ENCODE results near the gene SRD5A1. TPM values are rescaled to one million over a fixed set of nuclear protein-coding genes. Genes with fewer than 3 reads are reported as not detected.
A peak's percentile ranks its signal among the peaks of the same experiment; 100 is the strongest.

SRD5A1 gene
- total and polyA plus RNA-seq, 2 experiments from 2014 or later: 18.2 to 87.3 TPM

DNA sequence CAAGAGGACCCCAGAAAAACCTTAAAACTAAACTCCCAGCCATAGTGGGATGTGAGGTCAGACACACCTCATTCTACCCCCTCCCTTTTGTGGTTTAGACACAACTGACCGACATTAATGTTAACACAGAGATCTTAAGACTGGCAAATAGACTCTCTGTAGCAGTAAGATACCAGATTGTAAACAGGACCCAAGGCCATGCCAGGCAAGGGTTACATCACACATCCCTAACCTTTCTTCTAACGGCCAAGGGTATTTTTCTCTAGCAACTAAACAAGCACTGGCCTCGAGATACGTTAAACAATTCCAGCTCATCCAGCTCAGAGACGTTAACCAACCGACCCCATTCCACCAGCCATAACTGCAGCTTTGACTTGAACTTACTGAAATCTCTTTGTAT lies 39.2 kb upstream of the SRD5A1 start (continued):
- TF ChIP-seq, protein P1, sequence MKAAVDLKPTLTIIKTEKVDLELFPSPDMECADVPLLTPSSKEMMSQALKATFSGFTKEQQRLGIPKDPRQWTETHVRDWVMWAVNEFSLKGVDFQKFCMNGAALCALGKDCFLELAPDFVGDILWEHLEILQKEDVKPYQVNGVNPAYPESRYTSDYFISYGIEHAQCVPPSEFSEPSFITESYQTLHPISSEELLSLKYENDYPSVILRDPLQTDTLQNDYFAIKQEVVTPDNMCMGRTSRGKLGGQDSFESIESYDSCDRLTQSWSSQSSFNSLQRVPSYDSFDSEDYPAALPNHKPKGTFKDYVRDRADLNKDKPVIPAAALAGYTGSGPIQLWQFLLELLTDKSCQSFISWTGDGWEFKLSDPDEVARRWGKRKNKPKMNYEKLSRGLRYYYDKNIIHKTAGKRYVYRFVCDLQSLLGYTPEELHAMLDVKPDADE (IDR thresholded peaks at IDR 0.05): no peak
- TF ChIP-seq, protein P2, sequence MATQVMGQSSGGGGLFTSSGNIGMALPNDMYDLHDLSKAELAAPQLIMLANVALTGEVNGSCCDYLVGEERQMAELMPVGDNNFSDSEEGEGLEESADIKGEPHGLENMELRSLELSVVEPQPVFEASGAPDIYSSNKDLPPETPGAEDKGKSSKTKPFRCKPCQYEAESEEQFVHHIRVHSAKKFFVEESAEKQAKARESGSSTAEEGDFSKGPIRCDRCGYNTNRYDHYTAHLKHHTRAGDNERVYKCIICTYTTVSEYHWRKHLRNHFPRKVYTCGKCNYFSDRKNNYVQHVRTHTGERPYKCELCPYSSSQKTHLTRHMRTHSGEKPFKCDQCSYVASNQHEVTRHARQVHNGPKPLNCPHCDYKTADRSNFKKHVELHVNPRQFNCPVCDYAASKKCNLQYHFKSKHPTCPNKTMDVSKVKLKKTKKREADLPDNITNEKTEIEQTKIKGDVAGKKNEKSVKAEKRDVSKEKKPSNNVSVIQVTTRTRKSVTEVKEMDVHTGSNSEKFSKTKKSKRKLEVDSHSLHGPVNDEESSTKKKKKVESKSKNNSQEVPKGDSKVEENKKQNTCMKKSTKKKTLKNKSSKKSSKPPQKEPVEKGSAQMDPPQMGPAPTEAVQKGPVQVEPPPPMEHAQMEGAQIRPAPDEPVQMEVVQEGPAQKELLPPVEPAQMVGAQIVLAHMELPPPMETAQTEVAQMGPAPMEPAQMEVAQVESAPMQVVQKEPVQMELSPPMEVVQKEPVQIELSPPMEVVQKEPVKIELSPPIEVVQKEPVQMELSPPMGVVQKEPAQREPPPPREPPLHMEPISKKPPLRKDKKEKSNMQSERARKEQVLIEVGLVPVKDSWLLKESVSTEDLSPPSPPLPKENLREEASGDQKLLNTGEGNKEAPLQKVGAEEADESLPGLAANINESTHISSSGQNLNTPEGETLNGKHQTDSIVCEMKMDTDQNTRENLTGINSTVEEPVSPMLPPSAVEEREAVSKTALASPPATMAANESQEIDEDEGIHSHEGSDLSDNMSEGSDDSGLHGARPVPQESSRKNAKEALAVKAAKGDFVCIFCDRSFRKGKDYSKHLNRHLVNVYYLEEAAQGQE (IDR thresholded peaks at IDR 0.05; ENCODE audit: unreplicated experiment): no peak

DNA sequence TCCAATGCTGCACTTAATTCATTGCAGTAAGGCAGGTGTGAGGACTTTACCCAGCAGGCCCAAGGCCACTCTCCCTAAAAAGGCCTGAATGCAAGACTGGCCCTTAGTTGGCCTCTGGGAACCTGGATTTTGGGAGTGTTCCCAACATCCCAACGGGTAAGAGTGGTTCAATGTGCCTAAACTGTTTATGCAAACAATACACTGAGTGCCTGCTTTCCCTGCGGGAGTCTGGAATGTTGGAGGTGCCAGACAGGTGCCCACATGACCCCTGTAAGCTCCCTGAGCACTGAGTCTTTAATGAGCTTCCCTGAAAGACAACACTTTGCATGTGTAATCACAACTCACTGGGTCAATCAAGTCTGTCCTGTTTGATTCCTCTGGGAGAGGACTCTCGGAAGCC lies 37.8 kb upstream of the SRD5A1 start:
- no peaks in the 10 kb centered on the region for H3K4me1 ChIP-seq (ENCODE audit: insufficient read depth)
- no peak overlapping the region for H3K27ac ChIP-seq (ENCODE audit: low read depth)
- H3K9me2 ChIP-seq (ENCODE audit: insufficient read depth): no peaks in the 10 kb centered on the region
- Mint-ChIP-seq H3K36me3 (ENCODE audit: low read depth) (peaks cover 40% of the 10 kb centered on the region), H3K27me3 (ENCODE audit: insufficient read depth, low read depth, poor library complexity) (peaks cover 2% of the 10 kb centered on the region), H3K27ac (peak overlapping the region; percentile 77; the same call in 1 of the 2 replicates), H3K4me3 (no peak overlapping the region), H3K4me1 (peaks cover 4% of the 10 kb centered on the region; the same call in 2 of the 3 replicates), H3K9me3 (no peaks in the 10 kb centered on the region)
- H2AFZ ChIP-seq: no peak overlapping the region
- no peak overlapping the region for H3K4me2 ChIP-seq
- TF ChIP-seq EZH2 (IDR thresholded peaks at IDR 0.05; ENCODE audit: low read depth, unreplicated experiment) (no peak), ZNF331 (CRISPR knock-in tag; IDR thresholded peaks at IDR 0.05; ENCODE audit: low read depth) (no peak), POLR2AphosphoS5 (IDR thresholded peaks at IDR 0.05; ENCODE audit: low read depth) (no peak)
- TF ChIP-seq, protein P1 (IDR thresholded peaks at IDR 0.05): no peak
- no peak for DNase-seq (ENCODE audit: low spot score)
- H3F3A ChIP-seq (replicated peaks; ENCODE audit: low read depth): no peaks in the 10 kb centered on the region
- H3K27me3 ChIP-seq (ENCODE audit: insufficient read depth): no peaks in the 10 kb centered on the region
- peaks cover 16% of the 10 kb centered on the region; the same call in 1 of the 2 replicates for H3K36me3 ChIP-seq (ENCODE audit: insufficient read depth)
- 0 out of 2 replicates have a peak, but pooled peaks cover 10% of the 10 kb centered on the region for H4K20me1 ChIP-seq (replicated peaks; ENCODE audit: insufficient read depth)
- no peaks in the 10 kb centered on the region for H3K79me2 ChIP-seq (replicated peaks; ENCODE audit: insufficient read depth)
- no peak overlapping the region for H3K4me3 ChIP-seq
- no peak for ATAC-seq

DNA sequence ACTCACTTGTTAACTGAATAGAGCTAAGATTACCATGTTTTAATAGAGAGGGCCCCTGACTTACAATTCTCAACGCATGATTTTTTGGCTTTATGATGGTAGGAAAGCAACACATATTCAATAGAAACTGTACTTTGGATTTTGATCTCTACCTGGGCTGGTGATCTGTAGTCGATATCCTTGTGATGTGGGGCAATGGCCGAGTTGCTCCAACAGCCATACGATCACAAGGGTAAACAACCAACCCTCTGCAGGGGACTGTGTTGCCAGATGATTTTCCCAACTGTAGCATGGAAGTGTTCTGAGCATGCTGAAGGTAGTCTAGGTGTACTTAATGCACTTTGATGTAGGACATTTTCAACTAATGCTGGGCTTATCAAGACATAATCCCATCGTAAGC lies 36.9 kb upstream of the SRD5A1 start:
- Histone ChIP-seq H3K27me3 (ENCODE audit: insufficient read depth) (no peaks in the 10 kb centered on the region), H4K20me1 (replicated peaks; ENCODE audit: insufficient read depth) (peaks cover 16% of the 10 kb centered on the region; the same call in 1 of the 2 replicates), H3F3A (replicated peaks; ENCODE audit: low read depth) (no peaks in the 10 kb centered on the region), H3K4me2 (no peak overlapping the region), H2AFZ (no peak overlapping the region), H3K4me3 (no peak overlapping the region), H3K36me3 (ENCODE audit: insufficient read depth) (peaks cover 18% of the 10 kb centered on the region), H3K79me2 (replicated peaks; ENCODE audit: insufficient read depth) (no peaks in the 10 kb centered on the region), H3K9me2 (ENCODE audit: insufficient read depth) (no peaks in the 10 kb centered on the region), H3K4me1 (ENCODE audit: insufficient read depth) (no peaks in the 10 kb centered on the region), H3K27ac (ENCODE audit: low read depth) (no peak overlapping the region)
- H3K36me3 Mint-ChIP-seq (ENCODE audit: low read depth): peaks cover 50% of the 10 kb centered on the region
- no peak overlapping the region for H3K4me3 Mint-ChIP-seq
- H3K4me1 Mint-ChIP-seq: peaks cover 4% of the 10 kb centered on the region; the same call in 2 of the 3 replicates
- ATAC-seq (no peak), DNase-seq (ENCODE audit: low spot score) (no peak)
- H3K27ac Mint-ChIP-seq: no peak overlapping the region
- H3K27me3 Mint-ChIP-seq (ENCODE audit: insufficient read depth, low read depth, poor library complexity): peaks cover 7% of the 10 kb centered on the region
- no peaks in the 10 kb centered on the region for H3K9me3 Mint-ChIP-seq
- TF ChIP-seq, protein P3, sequence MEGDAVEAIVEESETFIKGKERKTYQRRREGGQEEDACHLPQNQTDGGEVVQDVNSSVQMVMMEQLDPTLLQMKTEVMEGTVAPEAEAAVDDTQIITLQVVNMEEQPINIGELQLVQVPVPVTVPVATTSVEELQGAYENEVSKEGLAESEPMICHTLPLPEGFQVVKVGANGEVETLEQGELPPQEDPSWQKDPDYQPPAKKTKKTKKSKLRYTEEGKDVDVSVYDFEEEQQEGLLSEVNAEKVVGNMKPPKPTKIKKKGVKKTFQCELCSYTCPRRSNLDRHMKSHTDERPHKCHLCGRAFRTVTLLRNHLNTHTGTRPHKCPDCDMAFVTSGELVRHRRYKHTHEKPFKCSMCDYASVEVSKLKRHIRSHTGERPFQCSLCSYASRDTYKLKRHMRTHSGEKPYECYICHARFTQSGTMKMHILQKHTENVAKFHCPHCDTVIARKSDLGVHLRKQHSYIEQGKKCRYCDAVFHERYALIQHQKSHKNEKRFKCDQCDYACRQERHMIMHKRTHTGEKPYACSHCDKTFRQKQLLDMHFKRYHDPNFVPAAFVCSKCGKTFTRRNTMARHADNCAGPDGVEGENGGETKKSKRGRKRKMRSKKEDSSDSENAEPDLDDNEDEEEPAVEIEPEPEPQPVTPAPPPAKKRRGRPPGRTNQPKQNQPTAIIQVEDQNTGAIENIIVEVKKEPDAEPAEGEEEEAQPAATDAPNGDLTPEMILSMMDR (conservative IDR thresholded peaks at IDR 0.05; ENCODE audit: low read depth in 2 of 2): no peak
- TF ChIP-seq CREB1 (CRISPR knock-in tag; IDR thresholded peaks at IDR 0.05; ENCODE audit: low read depth) (no peak), EZH2 (IDR thresholded peaks at IDR 0.05; ENCODE audit: low read depth, unreplicated experiment) (no peak), STAT1 (IDR thresholded peaks at IDR 0.05; ENCODE audit: unreplicated experiment) (no peak), NANOG (IDR thresholded peaks at IDR 0.05; ENCODE audit: borderline replicate concordance) (no peak), POLR2AphosphoS5 (IDR thresholded peaks at IDR 0.05; ENCODE audit: low read depth) (no peak), EZH2phosphoT487 (IDR thresholded peaks at IDR 0.05; ENCODE audit: unreplicated experiment) (no peak), ZNF331 (CRISPR knock-in tag; IDR thresholded peaks at IDR 0.05; ENCODE audit: low read depth) (no peak), ZNF114 (CRISPR knock-in tag; IDR thresholded peaks at IDR 0.05) (no peak)
- TF ChIP-seq, protein P2 (IDR thresholded peaks at IDR 0.05; ENCODE audit: unreplicated experiment): no peak
